Measurements from ENCODE around the gene PTPRCAP.

The PTPRCAP gene

DNA sequence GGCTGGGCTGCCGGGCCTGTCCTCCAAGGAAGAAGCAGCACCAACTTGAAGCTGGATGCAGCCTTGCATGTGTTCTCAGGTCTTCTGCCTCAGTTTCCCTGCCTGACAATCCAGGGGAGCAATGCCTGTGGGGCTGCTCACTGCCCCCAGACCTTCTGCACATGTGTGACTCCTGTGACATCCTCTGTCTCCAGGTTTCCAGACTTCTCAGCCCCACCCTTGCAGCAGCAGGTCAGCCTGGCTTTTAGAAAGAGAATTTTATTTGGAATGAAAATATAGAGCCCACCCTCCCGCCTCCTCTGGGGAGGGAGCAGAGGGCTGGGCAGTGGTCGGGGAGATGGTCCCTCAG lies 301 bp upstream of the PTPRCAP start:
- peak overlapping the region; percentile 57; the same call in 1 of the 2 replicates for H3K27ac ChIP-seq
- H3K9me3 ChIP-seq (ENCODE audit: low read depth, low read length), result no peaks in the 10 kb centered on the region
- TF ChIP-seq FOXP2 (optimal IDR thresholded peaks at IDR 0.05; ENCODE audit: control extremely low read depth, extremely low read length, insufficient read depth), result no peak
- TF ChIP-seq EZH2 (IDR thresholded peaks at IDR 0.05), result no peak
- no peak for TF ChIP-seq POLR2AphosphoS5 (IDR thresholded peaks at IDR 0.05; ENCODE audit: borderline replicate concordance, low read depth, low read length)
- H3K4me3 ChIP-seq, result no peak overlapping the region
- peaks cover 11% of the 10 kb centered on the region; the same call in 1 of the 2 replicates for H3K36me3 ChIP-seq (ENCODE audit: insufficient read depth, low read length)
- DNase-seq (ENCODE audit: low read depth, low spot score), result no peak
- no peak overlapping the region for H3K9ac ChIP-seq (ENCODE audit: insufficient read length)

DNA sequence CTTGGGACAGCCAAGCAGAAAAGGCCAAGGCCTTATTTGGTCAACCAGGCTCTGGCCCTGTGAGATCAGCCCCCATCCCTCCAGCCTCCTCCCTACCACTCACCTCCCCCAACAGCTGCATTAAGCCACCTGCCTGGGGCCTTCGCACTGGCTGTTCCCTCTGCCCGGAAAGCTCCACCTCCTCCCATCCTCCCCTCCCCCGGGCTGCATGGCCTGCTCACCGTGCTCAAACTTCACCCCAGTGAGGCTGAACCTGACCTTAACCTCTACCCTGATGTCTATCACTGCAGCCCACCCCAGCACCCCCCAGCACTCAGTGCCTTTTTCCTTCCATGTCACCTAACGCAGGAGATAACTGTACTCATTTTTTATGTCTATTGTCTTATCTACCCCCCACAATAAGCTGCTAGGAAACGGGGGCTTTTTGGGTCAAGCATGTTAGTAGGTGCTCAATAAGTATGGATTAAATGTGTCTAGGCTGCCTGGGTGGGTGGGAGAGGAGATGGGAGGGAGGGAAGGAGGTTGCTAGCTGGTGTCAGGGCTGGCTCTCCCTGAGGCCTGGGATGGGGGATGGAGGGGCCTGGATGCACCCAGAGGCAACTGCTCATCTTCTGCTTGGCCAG lies 912 bp downstream of the PTPRCAP start:
- Histone ChIP-seq H3K4me3 (peak overlapping the region; percentile 37), H3K9ac (ENCODE audit: insufficient read length) (no peak overlapping the region), H3K36me3 (ENCODE audit: insufficient read depth, low read length) (peaks cover 14% of the 10 kb centered on the region; the same call in 1 of the 2 replicates), H3K27ac (peak overlapping the region; percentile 56; the same call in 1 of the 2 replicates), H3K9me3 (ENCODE audit: low read depth, low read length) (no peaks in the 10 kb centered on the region)
- no peak for TF ChIP-seq POLR2AphosphoS5 (IDR thresholded peaks at IDR 0.05; ENCODE audit: borderline replicate concordance, low read depth, low read length)
- TF ChIP-seq FOXP2 (optimal IDR thresholded peaks at IDR 0.05; ENCODE audit: control extremely low read depth, extremely low read length, insufficient read depth), result no peak
- no peak for TF ChIP-seq EZH2 (IDR thresholded peaks at IDR 0.05)
- DNase-seq (ENCODE audit: low read depth, low spot score), result no peak

DNA sequence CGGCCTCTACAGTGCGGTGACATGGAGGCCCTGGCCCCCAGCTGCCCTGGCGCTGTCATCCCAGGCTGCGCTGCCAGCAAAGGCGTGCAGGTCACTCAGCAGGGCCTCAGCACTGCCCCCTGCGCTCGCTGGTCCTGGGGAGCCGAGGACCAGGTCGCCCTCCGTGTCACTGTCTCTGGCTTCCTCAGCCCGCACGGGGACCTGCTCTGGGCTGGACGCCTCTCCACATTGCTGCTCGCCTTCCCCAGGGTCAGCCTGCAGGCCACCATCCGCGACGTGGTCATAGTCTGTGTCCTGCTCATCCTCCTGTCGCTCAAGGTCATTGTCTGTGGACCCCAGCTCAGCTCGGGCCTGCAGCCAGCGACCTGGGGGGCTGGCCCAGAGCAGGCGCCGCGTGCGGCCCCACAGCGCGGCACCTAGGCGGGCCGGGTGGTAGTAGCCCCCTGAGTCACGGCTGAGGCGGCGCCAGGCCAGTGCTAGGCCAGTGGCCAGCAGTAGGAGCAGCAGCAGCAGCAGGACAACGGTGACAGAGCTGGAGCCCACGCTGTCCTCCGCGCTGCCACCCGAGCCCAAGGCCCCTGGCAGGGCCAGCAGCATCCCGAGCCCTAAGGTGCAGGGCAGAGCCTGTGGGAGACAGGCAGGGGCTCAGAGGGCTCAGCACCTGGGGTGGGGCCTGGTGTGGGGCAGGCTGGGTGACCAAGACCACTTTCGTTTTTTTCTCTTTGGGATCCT lies 1.6 kb downstream of the PTPRCAP start:
- peaks cover 18% of the 10 kb centered on the region; the same call in 1 of the 2 replicates for H3K36me3 ChIP-seq (ENCODE audit: insufficient read depth, low read length)
- DNase-seq (ENCODE audit: low read depth, low spot score), result no peak
- no peak overlapping the region for H3K27ac ChIP-seq
- no peak overlapping the region for H3K4me3 ChIP-seq
- TF ChIP-seq POLR2AphosphoS5 (IDR thresholded peaks at IDR 0.05; ENCODE audit: borderline replicate concordance, low read depth, low read length) (no peak), FOXP2 (optimal IDR thresholded peaks at IDR 0.05; ENCODE audit: control extremely low read depth, extremely low read length, insufficient read depth) (no peak), EZH2 (IDR thresholded peaks at IDR 0.05) (no peak)
- H3K9me3 ChIP-seq (ENCODE audit: low read depth, low read length), result no peaks in the 10 kb centered on the region
- no peak overlapping the region for H3K9ac ChIP-seq (ENCODE audit: insufficient read length)

DNA sequence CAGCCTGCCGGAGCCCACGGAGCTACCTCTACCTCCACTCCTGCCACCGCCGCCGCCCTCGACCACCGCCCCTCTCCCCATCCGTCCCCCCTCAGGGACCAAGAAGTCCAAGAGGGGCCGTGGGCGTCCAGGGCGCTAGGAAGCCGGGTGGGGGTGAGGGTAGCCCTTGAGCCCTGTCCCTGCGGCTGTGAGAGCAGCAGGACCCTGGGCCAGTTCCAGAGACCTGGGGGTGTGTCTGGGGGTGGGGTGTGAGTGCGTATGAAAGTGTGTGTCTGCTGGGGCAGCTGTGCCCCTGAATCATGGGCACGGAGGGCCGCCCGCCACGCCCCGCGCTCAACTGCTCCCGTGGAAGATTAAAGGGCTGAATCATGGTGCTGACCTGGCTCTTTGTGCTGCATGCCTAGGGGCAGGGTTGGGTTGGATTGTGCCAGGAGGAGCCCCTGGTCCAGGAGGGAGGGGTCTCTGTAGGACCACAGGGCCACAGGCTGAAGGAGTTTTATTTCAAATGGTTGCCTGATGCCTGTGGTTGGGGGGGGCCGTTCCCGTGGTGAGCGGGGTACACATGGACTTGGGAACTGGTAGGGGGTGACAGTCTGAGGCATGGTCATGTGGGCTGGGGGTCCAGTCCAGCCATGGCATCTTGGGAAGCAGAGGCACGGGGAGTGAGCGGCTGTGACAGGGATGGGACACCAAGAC lies 2.3 kb downstream of the PTPRCAP start:
- H3K4me3 ChIP-seq, result no peak overlapping the region
- no peak for DNase-seq (ENCODE audit: low read depth, low spot score)
- no peak overlapping the region for H3K9ac ChIP-seq (ENCODE audit: insufficient read length)
- H3K27ac ChIP-seq, result no peak overlapping the region
- H3K9me3 ChIP-seq (ENCODE audit: low read depth, low read length), result no peaks in the 10 kb centered on the region
- TF ChIP-seq POLR2AphosphoS5 (IDR thresholded peaks at IDR 0.05; ENCODE audit: borderline replicate concordance, low read depth, low read length), result no peak
- TF ChIP-seq FOXP2 (optimal IDR thresholded peaks at IDR 0.05; ENCODE audit: control extremely low read depth, extremely low read length, insufficient read depth), result no peak
- TF ChIP-seq EZH2 (IDR thresholded peaks at IDR 0.05), result no peak
- peaks cover 18% of the 10 kb centered on the region; the same call in 1 of the 2 replicates for H3K36me3 ChIP-seq (ENCODE audit: insufficient read depth, low read length)

DNA sequence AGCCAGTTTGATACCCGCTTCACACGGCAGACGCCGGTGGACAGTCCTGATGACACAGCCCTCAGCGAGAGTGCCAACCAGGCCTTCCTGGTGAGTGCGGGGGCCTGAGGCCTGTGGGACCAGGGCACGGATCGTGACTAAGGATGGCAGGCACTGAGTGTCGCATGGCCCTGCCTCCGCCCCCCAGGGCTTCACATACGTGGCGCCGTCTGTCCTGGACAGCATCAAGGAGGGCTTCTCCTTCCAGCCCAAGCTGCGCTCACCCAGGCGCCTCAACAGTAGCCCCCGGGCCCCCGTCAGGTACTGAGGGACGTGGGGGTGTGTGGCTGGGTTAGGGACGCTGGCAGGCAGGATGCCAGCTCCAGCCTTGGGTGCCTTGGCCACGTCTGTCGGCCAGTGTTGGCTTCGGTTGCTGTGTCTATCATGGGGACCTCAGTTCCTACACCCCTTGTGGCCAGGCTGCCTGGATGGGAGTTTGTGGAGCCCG lies 3.0 kb downstream of the PTPRCAP start:
- no peak overlapping the region for H3K9ac ChIP-seq (ENCODE audit: insufficient read length)
- no peak for DNase-seq (ENCODE audit: low read depth, low spot score)
- peaks cover 18% of the 10 kb centered on the region; the same call in 1 of the 2 replicates for H3K36me3 ChIP-seq (ENCODE audit: insufficient read depth, low read length)
- H3K27ac ChIP-seq, result no peak overlapping the region
- no peak for TF ChIP-seq FOXP2 (optimal IDR thresholded peaks at IDR 0.05; ENCODE audit: control extremely low read depth, extremely low read length, insufficient read depth)
- TF ChIP-seq EZH2 (IDR thresholded peaks at IDR 0.05), result no peak
- no peak; the same call in 1 of the 2 replicates for TF ChIP-seq POLR2AphosphoS5 (IDR thresholded peaks at IDR 0.05; ENCODE audit: borderline replicate concordance, low read depth, low read length)
- H3K9me3 ChIP-seq (ENCODE audit: low read depth, low read length), result no peaks in the 10 kb centered on the region
- H3K4me3 ChIP-seq, result no peak overlapping the region

DNA sequence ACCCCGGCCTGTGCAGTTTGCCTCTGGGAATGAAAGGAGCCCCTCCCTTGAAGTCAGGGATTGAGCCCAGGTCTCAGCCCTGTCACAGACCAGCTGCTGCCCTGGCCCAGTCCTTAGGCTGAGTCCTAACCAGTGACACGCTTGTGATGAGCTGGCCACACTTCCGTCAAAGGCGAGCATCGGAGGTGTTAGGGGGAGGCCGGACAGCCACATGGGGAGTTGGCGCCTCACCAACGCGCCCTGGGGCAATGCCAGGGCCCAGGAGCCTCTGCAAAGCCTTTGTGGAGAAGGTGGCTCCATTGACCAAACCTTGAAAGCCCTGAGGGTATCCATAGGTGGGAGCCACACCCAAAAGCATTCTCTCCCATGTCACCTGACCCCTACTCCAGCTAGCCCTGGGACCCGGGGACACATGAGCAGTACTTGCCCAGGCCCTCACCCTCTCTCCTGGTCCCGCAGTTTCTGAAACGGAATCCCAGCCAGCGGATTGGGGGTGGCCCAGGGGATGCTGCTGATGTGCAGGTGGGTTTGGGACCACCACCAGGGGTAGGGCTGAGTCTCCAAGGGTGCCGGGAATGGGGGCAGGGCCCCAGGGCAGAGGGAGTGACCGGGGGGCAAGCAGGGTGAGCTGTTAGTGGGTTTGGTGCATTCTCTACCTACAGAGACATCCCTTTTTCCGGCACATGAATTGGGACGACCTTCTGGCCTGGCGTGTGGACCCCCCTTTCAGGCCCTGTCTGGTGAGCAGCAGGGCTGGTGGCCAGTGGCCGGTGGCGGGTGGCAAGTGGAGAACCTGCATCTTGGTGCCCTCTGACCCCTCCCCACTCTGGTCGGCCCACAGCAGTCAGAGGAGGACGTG lies 3.7 kb downstream of the PTPRCAP start:
- H3K36me3 ChIP-seq (ENCODE audit: insufficient read depth, low read length), result peaks cover 18% of the 10 kb centered on the region; the same call in 1 of the 2 replicates
- no peaks in the 10 kb centered on the region for H3K9me3 ChIP-seq (ENCODE audit: low read depth, low read length)
- DNase-seq (ENCODE audit: low read depth, low spot score), result no peak
- no peak overlapping the region for H3K27ac ChIP-seq
- no peak overlapping the region for H3K9ac ChIP-seq (ENCODE audit: insufficient read length)
- TF ChIP-seq POLR2AphosphoS5 (IDR thresholded peaks at IDR 0.05; ENCODE audit: borderline replicate concordance, low read depth, low read length), result no peak
- no peak for TF ChIP-seq EZH2 (IDR thresholded peaks at IDR 0.05)
- TF ChIP-seq FOXP2 (optimal IDR thresholded peaks at IDR 0.05; ENCODE audit: control extremely low read depth, extremely low read length, insufficient read depth), result no peak
- no peak overlapping the region for H3K4me3 ChIP-seq

DNA sequence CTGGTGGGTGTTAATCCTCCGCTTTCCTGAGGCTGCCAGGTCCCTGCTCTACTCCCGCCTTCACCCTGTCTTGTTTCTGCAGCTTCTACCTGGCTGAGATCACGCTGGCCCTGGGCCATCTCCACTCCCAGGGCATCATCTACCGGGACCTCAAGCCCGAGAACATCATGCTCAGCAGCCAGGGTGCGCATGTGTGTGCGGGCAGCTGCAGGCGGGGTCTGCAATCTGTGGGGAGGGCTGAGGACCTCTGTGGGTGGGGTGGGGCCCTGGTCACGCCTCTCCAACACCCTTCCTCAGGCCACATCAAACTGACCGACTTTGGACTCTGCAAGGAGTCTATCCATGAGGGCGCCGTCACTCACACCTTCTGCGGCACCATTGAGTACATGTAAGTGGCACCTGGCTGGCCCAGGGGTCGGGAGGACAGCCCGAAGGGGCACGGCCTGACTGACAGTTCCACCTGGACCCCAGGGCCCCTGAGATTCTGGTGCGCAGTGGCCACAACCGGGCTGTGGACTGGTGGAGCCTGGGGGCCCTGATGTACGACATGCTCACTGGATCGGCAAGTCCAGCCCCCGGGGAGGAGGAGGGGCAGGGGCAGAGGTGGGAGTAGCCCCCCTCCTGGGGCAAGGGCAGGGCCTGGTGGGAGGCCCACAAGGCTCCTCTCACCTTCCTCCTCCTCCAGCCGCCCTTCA lies 4.7 kb downstream of the PTPRCAP start:
- peaks cover 18% of the 10 kb centered on the region; the same call in 1 of the 2 replicates for H3K36me3 ChIP-seq (ENCODE audit: insufficient read depth, low read length)
- no peak for TF ChIP-seq FOXP2 (optimal IDR thresholded peaks at IDR 0.05; ENCODE audit: control extremely low read depth, extremely low read length, insufficient read depth)
- TF ChIP-seq EZH2 (IDR thresholded peaks at IDR 0.05), result no peak
- TF ChIP-seq POLR2AphosphoS5 (IDR thresholded peaks at IDR 0.05; ENCODE audit: borderline replicate concordance, low read depth, low read length), result no peak
- no peak overlapping the region for H3K9ac ChIP-seq (ENCODE audit: insufficient read length)
- DNase-seq (ENCODE audit: low read depth, low spot score), result no peak
- H3K9me3 ChIP-seq (ENCODE audit: low read depth, low read length), result no peaks in the 10 kb centered on the region
- no peak overlapping the region for H3K27ac ChIP-seq
- H3K4me3 ChIP-seq, result no peak overlapping the region

Measured in SK-N-MC (cell line).